Vagina (tissue), 2 donors: ENCODE measurements around the gene CDC14B. TPM values are rescaled to one million over a fixed set of nuclear protein-coding genes. Genes with fewer than 3 reads are reported as not detected.

ENCODE experiments used
- DNase-seq, 2 donors: peaks; one replicate each; pipeline ENCODE4 v3.0.0-alpha.2; 2017; ENCODE audit errors: extremely low spot score in 2 of 2
- H3K27ac ChIP-seq: fragments of 200-600 bp; sonication (generic); one replicate; pipeline ENCODE4 v1.5.1; 2019
- H3K27me3 ChIP-seq: fragments of 200-600 bp; sonication (generic); one replicate; pipeline ENCODE4 v1.5.1; 2019
- H3K36me3 ChIP-seq, 2 donors: fragments of 200-600 bp; sonication (generic); one replicate each; pipeline ENCODE4 v1.5.1; 2017 to 2019
- H3K4me1 ChIP-seq: fragments of 200-600 bp; sonication (generic); one replicate; pipeline ENCODE4 v1.5.1; 2019
- H3K4me3 ChIP-seq, 2 donors: fragments of 200-600 bp; sonication (generic); 1 replicate in 1 of 2; 2 replicates in 1 of 2; pipeline ENCODE4 v1.5.1; 2016 to 2019
- H3K9me3 ChIP-seq: fragments of 200-600 bp; sonication (generic); one replicate; pipeline ENCODE4 v1.5.1; 2019
- CTCF ChIP-seq, 3 experiments: fragments of 450-650 bp in 2 of 3; fragments of 200-600 bp in 1 of 3; sonication (generic) in 1 of 3; IDR thresholded peaks; one replicate each; pipeline ENCODE4 v1.5.1; 2017 to 2019; ENCODE audit warnings: antibody characterized with exemption in 3 of 3, mild to moderate bottlenecking in 2 of 3, moderate library complexity in 2 of 3
- POLR2A ChIP-seq, 2 donors: fragments of 450-650 bp; IDR thresholded peaks; one replicate each; pipeline ENCODE4 v1.6.1; 2017; ENCODE audit warnings: antibody characterized with exemption in 2 of 2, mild to moderate bottlenecking in 2 of 2, moderate library complexity in 2 of 2
- POLR2AphosphoS5 ChIP-seq, 2 donors: sonication (generic); formaldehyde crosslinking; IDR thresholded peaks; one replicate each; pipeline ENCODE4 v1.9.0; 2017; ENCODE audit warnings: antibody characterized with exemption in 2 of 2, mild to moderate bottlenecking in 2 of 2, low read depth in 1 of 2; ENCODE audit not compliant: insufficient read depth in 1 of 2
- intact Hi-C: fragments of 100-400 bp; cut with DNase I; formaldehyde crosslinking; loops from one replicate; pipeline ENCODE4 v1.15.1; 2023
- total RNA-seq: library from RNA; depleted of rRNA; stranded (reverse); fragments of >200 nt; gene quantifications from one replicate; pipeline ENCODE4 v1.2.3, GENCODE V29; 2016

The CDC14B gene
- total RNA-seq, 1 donor from 2014 or later = 15.7 TPM

GRCh38 chr9:96501633-96502538 lies 117.8 kb downstream of the CDC14B start:
- no peaks in the 10 kb centered on the region for H3K9me3 ChIP-seq
- no peak overlapping the region for H3K4me3 ChIP-seq
- TF ChIP-seq POLR2A (IDR thresholded peaks at IDR 0.05) = no peak
- TF ChIP-seq CTCF (IDR thresholded peaks at IDR 0.05) = no peak
- no peak for TF ChIP-seq POLR2AphosphoS5 (IDR thresholded peaks at IDR 0.05; ENCODE audit: insufficient read depth in 1 of 2, low read depth in 1 of 2)
- no peaks in the 10 kb centered on the region for H3K4me1 ChIP-seq
- no peak for DNase-seq
- no peak overlapping the region for H3K27ac ChIP-seq
- no peaks in the 10 kb centered on the region for H3K36me3 ChIP-seq
- intact Hi-C loops = no loop called here
- no peaks in the 10 kb centered on the region for H3K27me3 ChIP-seq

GRCh38 chr9:96500696-96501632 lies 118.7 kb downstream of the CDC14B start:
- H3K9me3 ChIP-seq = no peaks in the 10 kb centered on the region
- no peak overlapping the region for H3K27ac ChIP-seq
- DNase-seq = no peak
- H3K27me3 ChIP-seq = no peaks in the 10 kb centered on the region
- TF ChIP-seq POLR2AphosphoS5 (IDR thresholded peaks at IDR 0.05; ENCODE audit: insufficient read depth in 1 of 2, low read depth in 1 of 2) = no peak
- no peak for TF ChIP-seq POLR2A (IDR thresholded peaks at IDR 0.05)
- no peak for TF ChIP-seq CTCF (IDR thresholded peaks at IDR 0.05)
- no peak overlapping the region for H3K4me3 ChIP-seq
- H3K4me1 ChIP-seq = no peaks in the 10 kb centered on the region
- intact Hi-C loops = no loop called here
- H3K36me3 ChIP-seq = no peaks in the 10 kb centered on the region

- intact Hi-C loops = no loop called here
- no peak for DNase-seq
Measured at GRCh38 chr9:96499257-96499656, 120.4 kb downstream of the CDC14B start.

GRCh38 chr9:96498796-96499195 lies 120.8 kb downstream of the CDC14B start:
- Histone ChIP-seq H3K36me3 (no peaks in the 10 kb centered on the region), H3K27ac (no peak overlapping the region), H3K4me3 (no peak overlapping the region), H3K4me1 (no peaks in the 10 kb centered on the region), H3K27me3 (no peaks in the 10 kb centered on the region), H3K9me3 (no peaks in the 10 kb centered on the region)
- intact Hi-C loops = no loop called here
- no peak for DNase-seq
- TF ChIP-seq POLR2AphosphoS5 (IDR thresholded peaks at IDR 0.05; ENCODE audit: insufficient read depth in 1 of 2, low read depth in 1 of 2) = no peak
- TF ChIP-seq POLR2A (IDR thresholded peaks at IDR 0.05) = no peak
- no peak for TF ChIP-seq CTCF (IDR thresholded peaks at IDR 0.05)

More at GRCh38 chr9:96499257-96499656, 120.4 kb downstream of the CDC14B start:
- no peaks in the 10 kb centered on the region for H3K27me3 ChIP-seq
- no peak overlapping the region for H3K27ac ChIP-seq
- TF ChIP-seq POLR2AphosphoS5 (IDR thresholded peaks at IDR 0.05; ENCODE audit: insufficient read depth in 1 of 2, low read depth in 1 of 2) (no peak), POLR2A (IDR thresholded peaks at IDR 0.05) (no peak), CTCF (IDR thresholded peaks at IDR 0.05) (no peak)
- H3K4me1 ChIP-seq = no peaks in the 10 kb centered on the region
- H3K36me3 ChIP-seq = no peaks in the 10 kb centered on the region
- no peaks in the 10 kb centered on the region for H3K9me3 ChIP-seq
- H3K4me3 ChIP-seq = no peak overlapping the region
